ENCODE data around the gene IGSF23.

DNA sequence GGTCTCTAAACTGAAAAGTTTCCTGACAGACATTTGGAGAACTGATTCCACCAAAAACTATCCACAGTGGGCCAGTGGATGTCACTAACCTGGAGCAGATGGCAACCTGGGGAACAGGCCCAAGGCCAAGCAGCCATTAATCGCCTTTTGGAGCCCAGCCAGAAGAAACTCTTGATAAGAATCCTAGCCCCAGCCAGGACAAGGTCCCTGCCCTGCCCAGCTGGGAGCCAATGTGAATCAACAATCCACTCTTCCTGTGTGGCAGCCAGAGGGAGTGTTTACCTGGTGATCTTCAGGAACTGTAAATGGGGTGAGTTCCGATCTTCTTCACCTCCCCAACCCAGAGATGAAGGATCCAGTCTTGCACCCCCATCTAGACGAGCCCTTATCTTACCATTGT is 14.5 kb upstream of the IGSF23 start:
- TF ChIP-seq, protein P1, sequence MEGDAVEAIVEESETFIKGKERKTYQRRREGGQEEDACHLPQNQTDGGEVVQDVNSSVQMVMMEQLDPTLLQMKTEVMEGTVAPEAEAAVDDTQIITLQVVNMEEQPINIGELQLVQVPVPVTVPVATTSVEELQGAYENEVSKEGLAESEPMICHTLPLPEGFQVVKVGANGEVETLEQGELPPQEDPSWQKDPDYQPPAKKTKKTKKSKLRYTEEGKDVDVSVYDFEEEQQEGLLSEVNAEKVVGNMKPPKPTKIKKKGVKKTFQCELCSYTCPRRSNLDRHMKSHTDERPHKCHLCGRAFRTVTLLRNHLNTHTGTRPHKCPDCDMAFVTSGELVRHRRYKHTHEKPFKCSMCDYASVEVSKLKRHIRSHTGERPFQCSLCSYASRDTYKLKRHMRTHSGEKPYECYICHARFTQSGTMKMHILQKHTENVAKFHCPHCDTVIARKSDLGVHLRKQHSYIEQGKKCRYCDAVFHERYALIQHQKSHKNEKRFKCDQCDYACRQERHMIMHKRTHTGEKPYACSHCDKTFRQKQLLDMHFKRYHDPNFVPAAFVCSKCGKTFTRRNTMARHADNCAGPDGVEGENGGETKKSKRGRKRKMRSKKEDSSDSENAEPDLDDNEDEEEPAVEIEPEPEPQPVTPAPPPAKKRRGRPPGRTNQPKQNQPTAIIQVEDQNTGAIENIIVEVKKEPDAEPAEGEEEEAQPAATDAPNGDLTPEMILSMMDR (conservative IDR thresholded peaks at IDR 0.05; ENCODE audit: low read depth, low read length) = no peak
- no peak for TF ChIP-seq EZH2 (IDR thresholded peaks at IDR 0.05; ENCODE audit: borderline replicate concordance, low read depth, low read length, poor library complexity, severe bottlenecking)
